Activated CD8-positive, alpha-beta memory T cell treated with anti-CD3 and anti-CD28 coated beads for 4 hours (primary cell): ENCODE results near the gene GATA6.
"Not testable (repeated sequence)": the region's sequence is repeated elsewhere in the genome, so short reads cannot be mapped to it uniquely, and the experiment has no call there.

Source experiments
- DNase-seq, 2 donors: peaks; one replicate each; pipeline ENCODE4 v3.0.0-alpha.2; 2020; ENCODE audit warnings: low read depth in 2 of 2

The GATA6 gene

GRCh38 chr18:22182884-22183697, 13.7 kb downstream of the GATA6 start:
- no peak for DNase-seq

GRCh38 chr18:22183698-22184170, 14.3 kb downstream of the GATA6 start:
- DNase-seq = no peak

GRCh38 chr18:22184573-22184972, 15.2 kb downstream of the GATA6 start:
- not testable (repeated sequence) for DNase-seq

- no peak for DNase-seq
These were observed 15.9 kb downstream of the GATA6 start for GRCh38 chr18:22185273-22185672.

GRCh38 chr18:22185771-22186386, 16.5 kb downstream of the GATA6 start:
- DNase-seq = no peak

- DNase-seq = no peak
These were observed 17.1 kb downstream of the GATA6 start for GRCh38 chr18:22186484-22186971.

GRCh38 chr18:22188559-22189267, 19.3 kb downstream of the GATA6 start:
- DNase-seq = no peak

- no peak for DNase-seq
These were observed 20.2 kb downstream of the GATA6 start for GRCh38 chr18:22189449-22190166.

- no peak for DNase-seq
These were observed 21.9 kb downstream of the GATA6 start for GRCh38 chr18:22191346-22191695.

GRCh38 chr18:22191923-22192322, 22.5 kb downstream of the GATA6 start:
- DNase-seq = no peak

- no peak for DNase-seq
These were observed 24.1 kb downstream of the GATA6 start for GRCh38 chr18:22193466-22193865.

- no peak for DNase-seq
These were observed 24.8 kb downstream of the GATA6 start for GRCh38 chr18:22194151-22194598.

- no peak for DNase-seq
These were observed 25.7 kb downstream of the GATA6 start for GRCh38 chr18:22195052-22195451.

GRCh38 chr18:22196943-22197342, 27.6 kb downstream of the GATA6 start:
- not testable (repeated sequence) for DNase-seq

GRCh38 chr18:22197668-22198067, 28.3 kb downstream of the GATA6 start:
- no peak for DNase-seq

GRCh38 chr18:22198163-22198562, 28.8 kb downstream of the GATA6 start:
- DNase-seq = no peak

GRCh38 chr18:22199005-22199404, 29.6 kb downstream of the GATA6 start:
- no peak for DNase-seq

- DNase-seq = no peak
These were observed 31.3 kb downstream of the GATA6 start for GRCh38 chr18:22200611-22201225.

- no peak for DNase-seq
These were observed 33.6 kb downstream of the GATA6 start for GRCh38 chr18:22203035-22203434.

- no peak for DNase-seq
These were observed 34.3 kb downstream of the GATA6 start for GRCh38 chr18:22203536-22204213.

GRCh38 chr18:22204214-22204536, 34.8 kb downstream of the GATA6 start:
- DNase-seq = no peak
